ENCODE data around the gene IL20RA.
A peak's percentile ranks its signal among the peaks of the same experiment; 100 is the strongest.
"Not testable (repeated sequence)": the region's sequence is repeated elsewhere in the genome, so short reads cannot be mapped to it uniquely, and the experiment has no call there.

Gene IL20RA

GRCh38 chr6:137008204-137008603 is 36.6 kb downstream of the IL20RA start:
- no peak for DNase-seq (ENCODE audit: low spot score)

- DNase-seq (ENCODE audit: low spot score): no peak
These were observed 38.7 kb downstream of the IL20RA start for GRCh38 chr6:137006056-137006455.

- DNase-seq (ENCODE audit: low spot score): no peak
These were observed 39.7 kb downstream of the IL20RA start for GRCh38 chr6:137005073-137005472.

- no peak for DNase-seq (ENCODE audit: low spot score)
These were observed 42.3 kb downstream of the IL20RA start for GRCh38 chr6:137002505-137002904.

- peak; percentile 20 for DNase-seq (ENCODE audit: low spot score)
These were observed 42.8 kb downstream of the IL20RA start for GRCh38 chr6:137001977-137002302.

- DNase-seq (ENCODE audit: low spot score): peak; percentile 48
These were observed 43.3 kb downstream of the IL20RA start for GRCh38 chr6:137001299-137001976.

- DNase-seq (ENCODE audit: low spot score): no peak
These were observed 43.9 kb downstream of the IL20RA start for GRCh38 chr6:137000825-137001224.

- DNase-seq (ENCODE audit: low spot score): no peak
These were observed 49.2 kb downstream of the IL20RA start for GRCh38 chr6:136995521-136995920.

GRCh38 chr6:136994782-136995181 is 50.0 kb downstream of the IL20RA start:
- DNase-seq (ENCODE audit: low spot score): no peak

GRCh38 chr6:136992113-136992512 is 52.7 kb downstream of the IL20RA start:
- peak; percentile 38 for DNase-seq (ENCODE audit: low spot score)

- no peak for DNase-seq (ENCODE audit: low spot score)
These were observed 53.1 kb downstream of the IL20RA start for GRCh38 chr6:136991646-136992045.

- DNase-seq (ENCODE audit: low spot score): no peak
These were observed 54.0 kb downstream of the IL20RA start for GRCh38 chr6:136990754-136991153.

GRCh38 chr6:136990242-136990578 is 54.6 kb downstream of the IL20RA start:
- DNase-seq (ENCODE audit: low spot score): no peak

- DNase-seq (ENCODE audit: low spot score): no peak
These were observed 55.1 kb downstream of the IL20RA start for GRCh38 chr6:136989571-136990241.

GRCh38 chr6:136987526-136987925 is 57.2 kb downstream of the IL20RA start:
- DNase-seq (ENCODE audit: low spot score): no peak

GRCh38 chr6:136985502-136985901 is 59.3 kb downstream of the IL20RA start:
- DNase-seq (ENCODE audit: low spot score): no peak

GRCh38 chr6:136984578-136984977 is 60.2 kb downstream of the IL20RA start:
- no peak for DNase-seq (ENCODE audit: low spot score)

GRCh38 chr6:136983687-136984086 is 61.1 kb downstream of the IL20RA start:
- no peak for DNase-seq (ENCODE audit: low spot score)

GRCh38 chr6:136982928-136983327 is 61.8 kb downstream of the IL20RA start:
- DNase-seq (ENCODE audit: low spot score): no peak

GRCh38 chr6:136980070-136980469 is 64.7 kb downstream of the IL20RA start:
- no peak for DNase-seq (ENCODE audit: low spot score)

- no peak for DNase-seq (ENCODE audit: low spot score)
These were observed 65.6 kb downstream of the IL20RA start for GRCh38 chr6:136979206-136979605.

GRCh38 chr6:136977075-136977474 is 67.7 kb downstream of the IL20RA start:
- DNase-seq (ENCODE audit: low spot score): no peak

GRCh38 chr6:136975089-136975715 is 69.6 kb downstream of the IL20RA start:
- no peak for DNase-seq (ENCODE audit: low spot score)

GRCh38 chr6:136973781-136974180 is 71.0 kb downstream of the IL20RA start:
- DNase-seq (ENCODE audit: low spot score): not testable (repeated sequence)

All from kidney capillary endothelial cell (primary cell).